Mammary epithelial cell (primary cell): ENCODE data around the gene BTBD9.

ENCODE experiments used
- EZH2 ChIP-seq: IDR thresholded peaks from 2 replicates; pipeline ENCODE4 v1.6.1; 2012; ENCODE audit warnings: low read length, inconsistent platforms, borderline replicate concordance
- TF ChIP-seq, protein P1 (sequence below), 2 donors: IDR thresholded peaks in 1 of 2; conservative IDR thresholded peaks in 1 of 2; 2 replicates each; pipeline ENCODE4 v1.5.1; 2011 to 2012; ENCODE audit warnings: inconsistent platforms in 2 of 2, low read length in 2 of 2, mild to moderate bottlenecking in 2 of 2, control low read depth in 1 of 2, low read depth in 1 of 2; ENCODE audit not compliant: insufficient read depth in 1 of 2; ENCODE audit errors: extremely low read depth in 1 of 2

DNA sequence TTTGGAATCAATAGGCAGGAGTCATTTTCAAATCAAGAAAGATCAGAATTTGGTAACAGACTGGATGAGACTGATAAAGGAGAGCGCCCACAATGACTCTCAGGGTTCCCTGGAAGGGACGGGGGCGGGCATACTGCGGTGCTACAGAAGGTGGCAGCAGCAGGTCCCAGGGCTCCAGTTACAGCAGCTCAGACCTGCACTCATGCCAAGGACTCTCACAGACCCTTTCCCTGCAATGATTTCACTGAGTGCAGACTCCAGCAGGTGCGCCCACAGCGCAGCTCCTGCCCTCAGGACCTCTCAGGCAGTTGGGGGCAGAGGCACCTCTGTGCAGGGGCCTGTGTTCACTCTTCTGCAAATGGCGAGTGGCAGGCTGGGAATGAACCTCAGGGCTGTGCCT lies 460.4 kb downstream of the BTBD9 start:
- TF ChIP-seq, protein P1, sequence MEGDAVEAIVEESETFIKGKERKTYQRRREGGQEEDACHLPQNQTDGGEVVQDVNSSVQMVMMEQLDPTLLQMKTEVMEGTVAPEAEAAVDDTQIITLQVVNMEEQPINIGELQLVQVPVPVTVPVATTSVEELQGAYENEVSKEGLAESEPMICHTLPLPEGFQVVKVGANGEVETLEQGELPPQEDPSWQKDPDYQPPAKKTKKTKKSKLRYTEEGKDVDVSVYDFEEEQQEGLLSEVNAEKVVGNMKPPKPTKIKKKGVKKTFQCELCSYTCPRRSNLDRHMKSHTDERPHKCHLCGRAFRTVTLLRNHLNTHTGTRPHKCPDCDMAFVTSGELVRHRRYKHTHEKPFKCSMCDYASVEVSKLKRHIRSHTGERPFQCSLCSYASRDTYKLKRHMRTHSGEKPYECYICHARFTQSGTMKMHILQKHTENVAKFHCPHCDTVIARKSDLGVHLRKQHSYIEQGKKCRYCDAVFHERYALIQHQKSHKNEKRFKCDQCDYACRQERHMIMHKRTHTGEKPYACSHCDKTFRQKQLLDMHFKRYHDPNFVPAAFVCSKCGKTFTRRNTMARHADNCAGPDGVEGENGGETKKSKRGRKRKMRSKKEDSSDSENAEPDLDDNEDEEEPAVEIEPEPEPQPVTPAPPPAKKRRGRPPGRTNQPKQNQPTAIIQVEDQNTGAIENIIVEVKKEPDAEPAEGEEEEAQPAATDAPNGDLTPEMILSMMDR (conservative IDR thresholded peaks at IDR 0.05 in 1 of 2, IDR thresholded peaks at IDR 0.05 in 1 of 2; ENCODE audit: extremely low read depth in 1 of 2, insufficient read depth in 1 of 2, low read depth in 1 of 2, low read length in 2 of 2) = no peak
- no peak for TF ChIP-seq EZH2
